Progenitor cell of endocrine pancreas (in vitro differentiated cells): ENCODE results near the gene GNAT3. TPM values are rescaled to one million over a fixed set of nuclear protein-coding genes. Genes with fewer than 3 reads are reported as not detected.

Experiments
- DNase-seq: peaks from one replicate; pipeline ENCODE4 v3.0.0; 2021; ENCODE audit warnings: low spot score; ENCODE audit not compliant: unreplicated experiment
- H3K27ac Mint-ChIP-seq: 2 replicates; pipeline ENCODE4 v1.8.0; 2021; ENCODE audit warnings: mild to moderate bottlenecking, moderate library complexity, mixed read lengths
- H3K27me3 Mint-ChIP-seq: 2 replicates; pipeline ENCODE4 v1.8.0; 2021; ENCODE audit warnings: mixed read lengths
- H3K36me3 Mint-ChIP-seq: 2 replicates; pipeline ENCODE4 v1.8.0; 2022; ENCODE audit warnings: mixed read lengths; ENCODE audit not compliant: insufficient read depth
- H3K4me1 Mint-ChIP-seq: 2 replicates; pipeline ENCODE4 v1.8.0; 2021; ENCODE audit warnings: low read depth, mixed read lengths
- H3K4me3 Mint-ChIP-seq: 2 replicates; pipeline ENCODE4 v1.8.0; 2021; ENCODE audit warnings: low read depth, mild to moderate bottlenecking, moderate library complexity, mixed read lengths
- H3K9me3 Mint-ChIP-seq: 2 replicates; pipeline ENCODE4 v1.8.0; 2021; ENCODE audit warnings: low read depth, mixed read lengths
- total RNA-seq: library from RNA; stranded (reverse); gene quantifications from 2 replicates; pipeline ENCODE4 v1.2.1, GENCODE V29; 2021
- TF ChIP-seq, protein P1 (sequence below): fragments of 200-600 bp; sonication (generic); IDR thresholded peaks from one replicate; pipeline ENCODE4 v1.5.0; 2021; ENCODE audit warnings: antibody characterized with exemption, mild to moderate bottlenecking; ENCODE audit not compliant: unreplicated experiment

Gene GNAT3
- total RNA-seq, 1 donor from 2014 or later, result not detected

DNA sequence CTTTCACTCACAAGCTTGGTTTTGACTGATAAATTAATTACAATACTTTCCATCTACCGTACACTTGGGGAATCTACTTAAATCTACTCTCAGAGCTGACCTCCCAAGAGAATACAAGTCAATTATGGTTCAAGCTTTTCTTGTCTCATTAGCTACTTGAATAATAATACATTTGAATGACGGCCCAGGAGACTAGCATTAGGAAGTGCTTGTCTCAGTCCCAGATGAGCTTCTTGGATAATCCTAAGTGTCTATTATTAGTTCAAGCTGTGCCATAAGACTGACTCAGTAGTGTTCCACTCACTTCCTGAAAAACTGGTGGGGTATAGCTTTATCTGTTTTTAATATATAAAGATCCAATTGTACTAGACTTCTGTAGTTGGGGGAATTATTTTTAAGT lies 100.2 kb downstream of the GNAT3 start:
- H3K36me3 Mint-ChIP-seq, result no peaks in the 10 kb centered on the region
- H3K27me3 Mint-ChIP-seq, result no peaks in the 10 kb centered on the region
- TF ChIP-seq, protein P1, sequence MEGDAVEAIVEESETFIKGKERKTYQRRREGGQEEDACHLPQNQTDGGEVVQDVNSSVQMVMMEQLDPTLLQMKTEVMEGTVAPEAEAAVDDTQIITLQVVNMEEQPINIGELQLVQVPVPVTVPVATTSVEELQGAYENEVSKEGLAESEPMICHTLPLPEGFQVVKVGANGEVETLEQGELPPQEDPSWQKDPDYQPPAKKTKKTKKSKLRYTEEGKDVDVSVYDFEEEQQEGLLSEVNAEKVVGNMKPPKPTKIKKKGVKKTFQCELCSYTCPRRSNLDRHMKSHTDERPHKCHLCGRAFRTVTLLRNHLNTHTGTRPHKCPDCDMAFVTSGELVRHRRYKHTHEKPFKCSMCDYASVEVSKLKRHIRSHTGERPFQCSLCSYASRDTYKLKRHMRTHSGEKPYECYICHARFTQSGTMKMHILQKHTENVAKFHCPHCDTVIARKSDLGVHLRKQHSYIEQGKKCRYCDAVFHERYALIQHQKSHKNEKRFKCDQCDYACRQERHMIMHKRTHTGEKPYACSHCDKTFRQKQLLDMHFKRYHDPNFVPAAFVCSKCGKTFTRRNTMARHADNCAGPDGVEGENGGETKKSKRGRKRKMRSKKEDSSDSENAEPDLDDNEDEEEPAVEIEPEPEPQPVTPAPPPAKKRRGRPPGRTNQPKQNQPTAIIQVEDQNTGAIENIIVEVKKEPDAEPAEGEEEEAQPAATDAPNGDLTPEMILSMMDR, result no peak
- H3K4me3 Mint-ChIP-seq, result no peak overlapping the region
- H3K27ac Mint-ChIP-seq, result no peak overlapping the region
- peaks cover 15% of the 10 kb centered on the region for H3K9me3 Mint-ChIP-seq
- no peak for DNase-seq
- no peaks in the 10 kb centered on the region for H3K4me1 Mint-ChIP-seq

DNA sequence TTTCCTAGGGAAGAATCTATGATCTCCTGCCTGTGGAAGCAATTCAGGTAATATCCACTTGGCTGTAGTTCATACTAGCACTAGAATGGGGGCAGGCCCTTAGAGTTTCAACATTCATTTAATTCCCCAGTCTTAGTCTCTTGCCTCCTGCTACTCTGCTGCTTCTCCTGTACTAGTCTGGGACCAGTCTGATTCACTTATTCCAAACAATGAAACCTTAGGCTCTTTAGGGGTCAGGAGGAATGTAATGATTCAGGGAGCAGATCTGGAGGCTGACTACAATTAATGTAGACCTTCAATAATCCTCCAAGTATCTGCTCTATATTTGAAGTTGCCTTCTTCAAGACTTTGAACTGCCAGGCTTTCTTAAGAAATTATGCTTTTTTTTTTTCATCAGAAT lies 101.8 kb downstream of the GNAT3 start:
- no peaks in the 10 kb centered on the region for H3K27me3 Mint-ChIP-seq
- no peak for DNase-seq
- no peaks in the 10 kb centered on the region for H3K36me3 Mint-ChIP-seq
- TF ChIP-seq, protein P1, result no peak
- no peak overlapping the region for H3K4me3 Mint-ChIP-seq
- no peak overlapping the region for H3K27ac Mint-ChIP-seq
- peaks cover 20% of the 10 kb centered on the region for H3K9me3 Mint-ChIP-seq
- no peaks in the 10 kb centered on the region for H3K4me1 Mint-ChIP-seq

Other genes with a start within 250 kb of the GNAT3 start
- gene CD36, start 126.6 kb upstream of the GNAT3 start, total RNA-seq, result 7.2 and 7.7 TPM in 2 replicates